ENCODE results near the gene ABCC9.
A peak's percentile ranks its signal among the peaks of the same experiment; 100 is the strongest.
"Not testable (repeated sequence)": the region's sequence is repeated elsewhere in the genome, so short reads cannot be mapped to it uniquely, and the experiment has no call there.

The ABCC9 gene

DNA sequence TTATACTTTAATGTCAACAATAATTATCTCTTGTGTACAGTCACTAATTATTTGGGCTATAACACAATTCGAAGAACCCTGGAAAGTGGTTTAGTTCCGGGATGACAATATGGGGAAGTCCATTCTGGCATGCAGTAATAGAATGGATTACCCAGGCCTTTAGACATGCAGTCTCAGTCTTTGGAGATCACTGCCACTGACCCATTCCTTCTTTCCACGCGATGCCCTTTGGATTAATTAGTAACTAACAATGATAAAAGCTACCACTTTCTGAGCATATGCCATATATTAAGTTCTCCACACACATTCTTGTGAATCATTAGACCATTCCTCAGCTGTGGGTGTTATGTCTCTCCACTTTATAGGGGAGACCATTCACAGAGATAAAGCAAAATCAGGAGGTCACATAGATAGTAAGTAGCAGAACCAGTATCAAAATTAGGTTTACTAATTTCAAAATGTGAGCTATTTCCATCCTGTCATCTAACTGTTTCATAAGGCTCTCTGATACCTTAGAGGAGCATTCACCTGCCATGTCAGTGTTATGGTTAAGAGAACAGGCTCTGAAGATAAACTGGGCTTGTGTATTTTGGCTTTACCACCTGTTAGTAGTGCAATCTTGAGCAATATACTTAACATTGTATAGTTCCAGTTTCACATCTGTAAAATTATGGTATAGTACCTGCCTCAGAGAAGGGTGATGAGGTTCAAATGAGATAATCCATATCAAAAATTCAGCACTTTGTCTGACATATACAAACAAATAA lies 139.5 kb downstream of the ABCC9 start:
- no peak overlapping the region for H3K4me3 Mint-ChIP-seq

DNA sequence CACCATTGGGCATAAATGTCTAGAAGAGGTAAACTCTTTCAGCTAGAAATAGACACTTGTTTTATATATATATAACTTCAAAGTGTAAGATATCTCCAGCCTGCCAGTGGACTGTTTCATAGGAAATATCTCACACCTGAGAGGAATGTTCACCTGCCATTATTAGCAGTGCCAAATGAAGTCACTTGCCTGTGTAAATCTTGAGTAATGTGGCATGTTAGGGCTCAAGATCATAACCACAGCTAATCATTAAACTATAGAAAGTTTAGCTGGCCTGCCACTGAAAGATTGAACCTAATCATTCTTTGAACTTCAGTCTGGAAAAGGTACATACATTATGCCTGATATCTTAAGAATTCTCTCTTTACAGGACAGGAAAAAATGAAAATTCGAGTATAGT lies 141.2 kb downstream of the ABCC9 start:
- H3K36me3 Mint-ChIP-seq = no peaks in the 10 kb centered on the region
- H3K27ac Mint-ChIP-seq = no peak overlapping the region
- no peaks in the 10 kb centered on the region for H3K9me3 Mint-ChIP-seq (ENCODE audit: low read depth)
- H3K4me1 Mint-ChIP-seq (ENCODE audit: low read depth) = no peaks in the 10 kb centered on the region
- H3K27me3 Mint-ChIP-seq = peaks cover 5% of the 10 kb centered on the region
- H3K4me3 Mint-ChIP-seq = no peak overlapping the region

More for the DNA sequence above, 139.5 kb downstream of the ABCC9 start:
- Mint-ChIP-seq H3K36me3 (no peaks in the 10 kb centered on the region), H3K27ac (no peak overlapping the region), H3K4me1 (ENCODE audit: low read depth) (no peaks in the 10 kb centered on the region), H3K27me3 (peaks cover 5% of the 10 kb centered on the region), H3K9me3 (ENCODE audit: low read depth) (no peaks in the 10 kb centered on the region)

DNA sequence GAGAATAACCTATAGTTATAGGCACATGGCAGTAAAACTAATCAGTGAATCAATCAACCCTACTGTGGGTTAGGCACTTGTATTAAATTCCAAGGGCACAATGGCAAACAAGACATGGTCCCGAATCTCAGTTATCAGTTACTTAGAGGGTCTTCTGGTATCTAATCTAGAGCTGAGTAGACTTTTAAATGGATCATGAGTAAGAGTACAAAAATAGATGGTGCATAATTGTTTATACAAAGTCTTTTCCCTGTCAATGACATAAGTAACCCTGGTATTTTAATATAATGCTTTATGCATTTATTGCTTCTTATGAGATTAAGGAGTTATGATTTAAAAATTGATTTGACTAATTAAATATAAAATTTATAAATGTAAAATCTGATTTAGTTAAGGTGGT lies 143.7 kb downstream of the ABCC9 start:
- Mint-ChIP-seq H3K27ac (no peak overlapping the region), H3K4me1 (ENCODE audit: low read depth) (no peaks in the 10 kb centered on the region), H3K36me3 (no peaks in the 10 kb centered on the region), H3K4me3 (no peak overlapping the region), H3K27me3 (peaks cover 10% of the 10 kb centered on the region), H3K9me3 (ENCODE audit: low read depth) (no peaks in the 10 kb centered on the region)

DNA sequence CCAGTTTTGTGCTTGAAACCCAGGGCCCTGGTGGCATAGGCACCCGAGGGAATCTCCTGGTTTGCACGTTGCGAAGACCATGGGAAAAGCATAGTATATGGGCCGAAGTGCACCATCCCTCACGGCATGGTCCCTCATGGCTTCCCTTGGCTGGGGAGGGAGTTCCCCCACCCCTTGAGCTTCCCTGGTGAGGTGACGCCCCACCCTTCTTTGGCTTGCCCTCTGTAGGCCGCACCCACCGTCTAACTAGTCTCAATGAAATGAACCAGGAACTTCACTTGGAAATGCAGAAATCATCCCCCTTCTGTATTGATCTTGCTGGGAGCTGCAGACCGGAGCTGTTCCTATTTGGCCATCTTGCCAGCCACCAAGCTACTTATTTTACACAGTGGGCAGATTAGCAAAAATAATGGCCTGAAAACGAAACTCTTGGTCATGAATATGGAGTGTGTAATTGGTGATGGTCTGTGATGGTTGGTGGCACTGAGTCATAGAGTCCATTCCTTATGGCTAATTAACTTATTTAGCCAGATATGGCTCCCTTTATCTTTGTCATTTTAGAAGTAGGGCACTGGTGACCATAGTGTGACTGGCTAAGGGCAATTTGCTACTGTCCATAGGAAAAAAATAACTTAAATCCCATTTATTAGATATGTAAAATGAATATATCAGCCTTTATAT lies 145.4 kb downstream of the ABCC9 start:
- Mint-ChIP-seq H3K27me3 (peaks cover 11% of the 10 kb centered on the region), H3K4me1 (ENCODE audit: low read depth) (no peaks in the 10 kb centered on the region), H3K4me3 (no peak overlapping the region), H3K36me3 (no peaks in the 10 kb centered on the region), H3K9me3 (ENCODE audit: low read depth) (no peaks in the 10 kb centered on the region), H3K27ac (no peak overlapping the region)

DNA sequence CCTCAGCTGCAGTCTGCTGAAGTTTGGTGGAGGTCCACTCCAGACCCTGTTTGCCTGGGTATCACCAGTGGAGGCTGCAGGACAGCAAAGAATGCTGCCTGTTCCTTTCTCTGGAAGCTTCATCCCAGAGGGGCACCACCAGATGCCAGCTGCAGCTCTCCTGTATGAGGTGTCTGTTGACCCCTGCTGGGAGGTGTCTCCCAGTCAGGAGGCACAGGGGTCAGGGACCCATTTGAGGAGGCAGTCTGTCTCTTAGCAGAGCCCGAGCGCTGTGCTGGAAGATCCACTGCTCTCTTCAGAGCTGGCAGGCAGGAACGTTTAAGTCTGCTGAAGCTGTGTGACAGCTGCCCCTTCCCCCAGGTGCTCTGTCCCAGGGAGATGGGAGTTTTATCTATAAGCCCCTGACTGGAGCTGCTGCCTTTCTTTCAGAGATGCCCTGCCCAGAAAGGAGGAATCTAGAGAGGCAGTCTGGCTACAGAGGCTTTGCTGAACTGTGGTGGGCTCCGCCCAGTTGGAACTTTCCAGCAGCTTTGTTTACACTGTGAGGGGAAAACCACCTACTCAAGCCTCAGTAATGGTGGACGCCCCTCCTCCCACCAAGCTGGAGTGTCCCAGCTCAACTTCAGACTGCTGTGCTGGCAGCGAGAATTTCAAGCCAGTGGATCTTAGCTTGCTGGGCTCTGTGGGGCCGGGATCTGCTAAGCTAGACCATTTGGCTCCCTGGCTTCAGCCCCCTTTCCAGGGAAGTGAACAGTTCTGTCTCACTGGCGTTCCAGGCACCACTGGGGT lies 146.2 kb downstream of the ABCC9 start:
- not testable (repeated sequence) for H3K27ac Mint-ChIP-seq; H3K4me3 Mint-ChIP-seq; H3K9me3 Mint-ChIP-seq (ENCODE audit: low read depth); H3K36me3 Mint-ChIP-seq; H3K4me1 Mint-ChIP-seq (ENCODE audit: low read depth)
- peaks cover 11% of the 10 kb centered on the region for H3K27me3 Mint-ChIP-seq

DNA sequence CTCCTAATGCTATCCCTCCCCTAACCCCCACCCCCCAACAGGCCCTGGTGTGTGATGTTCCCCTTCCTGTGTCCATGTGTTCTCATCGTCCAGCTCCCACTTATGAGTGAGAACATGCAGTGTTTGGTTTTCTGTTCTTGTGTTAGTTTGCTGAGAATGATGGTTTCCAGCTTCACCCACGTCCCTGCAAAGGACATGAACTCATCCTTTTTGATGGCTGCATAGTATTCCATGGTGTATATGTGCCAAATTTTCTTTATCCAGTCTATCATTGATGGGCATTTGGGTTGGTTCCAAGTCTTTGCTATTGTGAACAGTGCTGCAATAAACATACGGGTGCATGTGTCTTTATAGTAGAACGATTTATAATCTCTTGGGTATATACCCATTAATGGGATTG lies 151.5 kb downstream of the ABCC9 start:
- not testable (repeated sequence) for H3K4me3 Mint-ChIP-seq; H3K4me1 Mint-ChIP-seq (ENCODE audit: low read depth); H3K36me3 Mint-ChIP-seq; H3K27ac Mint-ChIP-seq; H3K9me3 Mint-ChIP-seq (ENCODE audit: low read depth)
- H3K27me3 Mint-ChIP-seq = peaks cover 13% of the 10 kb centered on the region

DNA sequence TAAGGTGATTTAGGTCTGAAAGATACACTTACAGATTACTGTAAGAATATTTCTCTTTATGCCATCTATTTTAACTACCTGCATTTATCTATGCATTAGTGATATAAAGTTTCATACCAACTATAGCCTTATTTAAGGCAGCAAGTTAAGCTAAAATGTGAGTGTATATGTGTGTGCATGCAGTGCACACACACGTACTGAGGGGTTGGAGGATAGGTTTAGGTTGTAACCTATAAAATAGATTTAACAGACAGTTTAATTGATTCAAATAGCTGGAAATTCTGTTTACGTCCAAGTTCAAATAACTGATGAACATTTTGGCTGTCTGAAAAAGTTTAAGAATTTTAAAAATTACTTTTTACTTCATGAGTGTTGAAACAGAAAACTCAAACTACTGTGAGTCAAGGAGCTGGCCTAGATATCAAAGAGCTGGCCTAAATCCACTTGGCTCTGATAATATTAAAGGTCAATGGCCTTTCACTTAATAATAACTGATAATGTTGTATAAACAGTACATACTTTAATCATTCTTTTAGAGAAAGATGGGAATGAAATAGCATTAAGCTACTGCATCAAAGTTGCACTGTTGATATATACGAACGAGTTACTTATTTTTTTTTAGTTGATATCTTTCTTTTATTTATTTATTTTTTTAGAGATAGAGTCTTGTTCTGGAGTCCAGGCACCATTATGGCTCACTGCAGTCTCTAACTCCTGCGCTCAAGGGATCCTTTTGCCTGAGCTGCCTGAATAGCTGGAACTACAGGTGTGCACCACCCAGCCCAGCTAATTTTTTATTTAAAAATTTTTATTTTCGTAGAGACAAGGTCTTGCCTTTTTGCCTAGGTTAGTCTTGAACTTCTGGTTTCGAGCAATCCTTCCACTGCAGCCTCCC lies 152.9 kb downstream of the ABCC9 start:
- H3K4me1 Mint-ChIP-seq (ENCODE audit: low read depth) = no peaks in the 10 kb centered on the region
- no peak overlapping the region for H3K4me3 Mint-ChIP-seq
- peaks cover 1% of the 10 kb centered on the region for H3K9me3 Mint-ChIP-seq (ENCODE audit: low read depth)
- H3K27me3 Mint-ChIP-seq = peaks cover 9% of the 10 kb centered on the region
- H3K36me3 Mint-ChIP-seq = no peaks in the 10 kb centered on the region
- H3K27ac Mint-ChIP-seq = no peak overlapping the region

DNA sequence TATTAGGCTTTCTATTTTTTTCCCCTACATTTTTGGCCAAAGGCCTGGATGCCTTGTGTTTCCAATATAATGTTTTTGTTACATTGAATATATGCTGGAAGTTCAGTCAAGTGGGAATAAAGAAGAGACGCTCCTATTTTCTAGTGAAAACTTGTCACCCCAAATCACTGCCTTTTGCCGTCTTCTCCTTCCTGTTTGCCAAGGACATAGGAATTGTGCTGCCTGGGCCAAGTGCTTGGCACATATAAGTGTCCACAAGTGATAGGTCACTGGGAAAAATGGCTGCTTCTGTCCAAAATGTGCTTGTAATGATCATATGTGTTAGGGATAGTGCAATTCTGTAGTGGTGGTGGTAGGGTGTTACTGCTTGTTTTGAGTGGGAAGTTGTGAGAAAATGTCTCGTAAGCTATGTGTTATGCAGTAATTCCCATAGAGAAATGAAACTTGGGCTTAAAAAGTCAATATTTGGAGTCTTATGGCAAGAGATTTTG lies 155.1 kb downstream of the ABCC9 start:
- H3K4me3 Mint-ChIP-seq = no peak overlapping the region
- H3K27me3 Mint-ChIP-seq = peaks cover 7% of the 10 kb centered on the region
- H3K36me3 Mint-ChIP-seq = no peaks in the 10 kb centered on the region
- H3K27ac Mint-ChIP-seq = no peak overlapping the region
- H3K9me3 Mint-ChIP-seq (ENCODE audit: low read depth) = peaks cover 4% of the 10 kb centered on the region
- no peaks in the 10 kb centered on the region for H3K4me1 Mint-ChIP-seq (ENCODE audit: low read depth)

DNA sequence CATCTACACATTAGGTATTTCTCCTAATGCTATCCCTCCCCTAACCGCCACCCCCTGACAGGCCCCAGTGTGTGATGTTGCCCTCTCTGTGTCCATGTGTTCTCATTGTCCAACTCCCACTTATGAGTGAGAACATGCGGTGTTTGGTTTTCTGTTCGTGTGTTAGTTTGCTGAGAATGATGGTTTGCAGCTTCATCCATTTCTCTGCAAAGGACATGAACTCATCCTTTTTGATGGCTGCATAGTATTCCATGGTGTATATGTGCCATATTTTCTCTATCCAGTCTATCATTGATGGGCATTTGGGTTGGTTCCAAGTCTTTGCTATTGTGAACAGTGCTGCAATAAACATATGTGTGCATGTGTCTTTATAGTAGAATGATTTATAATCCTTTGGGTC lies 158.5 kb downstream of the ABCC9 start:
- H3K9me3 Mint-ChIP-seq (ENCODE audit: low read depth); H3K4me1 Mint-ChIP-seq (ENCODE audit: low read depth); H3K4me3 Mint-ChIP-seq; H3K36me3 Mint-ChIP-seq; H3K27ac Mint-ChIP-seq: not testable (repeated sequence)
- peaks cover 14% of the 10 kb centered on the region for H3K27me3 Mint-ChIP-seq

DNA sequence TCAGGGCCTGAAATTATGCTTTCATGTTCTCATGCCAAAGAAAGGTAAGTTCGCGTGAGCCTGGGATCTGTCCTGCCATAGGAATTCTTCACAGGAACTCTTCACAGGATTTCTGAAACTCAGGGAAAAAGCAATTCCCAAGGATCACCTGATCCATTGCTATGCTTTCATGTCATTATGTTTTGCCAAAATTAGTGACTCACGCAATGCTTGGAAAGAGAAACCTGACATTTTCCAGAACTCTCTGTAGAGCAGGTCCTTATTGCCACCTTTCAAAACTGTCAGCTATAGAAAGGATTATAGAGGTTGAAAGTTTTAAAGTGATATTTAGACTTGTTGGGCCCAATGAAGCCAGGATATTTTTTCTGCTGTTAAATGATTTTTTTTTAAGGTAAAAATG lies 160.4 kb downstream of the ABCC9 start:
- peaks cover 20% of the 10 kb centered on the region for H3K27me3 Mint-ChIP-seq
- peaks cover 4% of the 10 kb centered on the region for H3K9me3 Mint-ChIP-seq (ENCODE audit: low read depth)
- H3K27ac Mint-ChIP-seq = no peak overlapping the region
- H3K4me3 Mint-ChIP-seq = no peak overlapping the region
- no peaks in the 10 kb centered on the region for H3K36me3 Mint-ChIP-seq
- no peaks in the 10 kb centered on the region for H3K4me1 Mint-ChIP-seq (ENCODE audit: low read depth)

DNA sequence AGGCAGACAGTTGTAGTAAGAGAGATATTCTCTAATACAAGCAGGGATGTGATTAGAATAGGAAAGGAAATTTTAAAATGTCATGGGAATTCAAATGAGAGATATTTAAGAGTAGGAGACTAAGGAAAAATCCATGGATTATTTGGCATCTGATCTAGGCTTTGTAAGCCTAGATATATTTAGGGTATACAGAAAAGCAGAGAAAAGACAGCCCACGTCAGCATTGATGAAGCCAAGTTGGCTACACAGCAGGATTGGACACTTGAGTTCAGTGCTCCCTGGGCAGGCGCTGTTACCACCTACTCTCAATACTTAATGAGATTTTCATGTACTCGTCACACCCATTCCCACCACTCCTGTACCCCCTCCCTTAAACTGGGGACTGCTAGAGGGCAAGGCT lies 165.1 kb downstream of the ABCC9 start:
- H3K27ac Mint-ChIP-seq = no peak overlapping the region
- no peaks in the 10 kb centered on the region for H3K36me3 Mint-ChIP-seq
- H3K4me3 Mint-ChIP-seq = no peak overlapping the region
- H3K4me1 Mint-ChIP-seq (ENCODE audit: low read depth) = peaks cover 14% of the 10 kb centered on the region
- peaks cover 36% of the 10 kb centered on the region for H3K27me3 Mint-ChIP-seq
- no peaks in the 10 kb centered on the region for H3K9me3 Mint-ChIP-seq (ENCODE audit: low read depth)

DNA sequence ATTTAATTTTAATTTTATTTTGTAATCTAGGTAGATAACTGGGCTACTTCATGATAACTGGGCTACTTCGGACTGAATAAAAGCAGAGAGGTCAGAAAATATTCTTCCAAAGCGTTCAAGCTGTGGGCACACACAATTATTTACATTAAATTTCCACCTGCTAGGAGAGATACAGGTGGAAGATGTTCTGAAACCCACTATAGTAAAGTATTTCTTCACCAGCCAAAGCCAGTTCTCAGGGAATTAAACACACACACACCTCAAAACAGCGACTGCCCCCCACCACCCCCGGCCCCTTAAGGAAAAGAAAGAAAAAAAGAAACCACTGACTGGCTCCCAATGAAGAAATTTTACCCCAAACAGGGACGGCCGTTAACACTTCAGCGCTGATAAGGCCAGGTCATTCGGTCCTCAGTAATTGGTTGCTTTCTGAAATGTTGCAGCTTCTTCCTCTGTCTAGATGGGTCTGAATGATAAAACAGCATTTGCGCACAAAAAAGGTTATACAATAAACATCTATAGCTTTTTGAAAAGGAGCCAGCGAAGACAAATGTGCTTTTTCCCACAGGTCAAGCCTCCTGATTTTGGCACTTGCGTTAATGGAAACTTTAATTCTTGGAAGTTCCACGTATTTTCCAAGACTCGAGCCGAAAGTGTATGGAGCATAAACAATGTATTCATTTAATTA lies 165.9 kb downstream of the ABCC9 start:
- Mint-ChIP-seq H3K27me3 (peaks cover 37% of the 10 kb centered on the region), H3K4me3 (peak overlapping the region; percentile 70), H3K9me3 (ENCODE audit: low read depth) (no peaks in the 10 kb centered on the region), H3K4me1 (ENCODE audit: low read depth) (peaks cover 14% of the 10 kb centered on the region), H3K27ac (no peak overlapping the region), H3K36me3 (no peaks in the 10 kb centered on the region)

DNA sequence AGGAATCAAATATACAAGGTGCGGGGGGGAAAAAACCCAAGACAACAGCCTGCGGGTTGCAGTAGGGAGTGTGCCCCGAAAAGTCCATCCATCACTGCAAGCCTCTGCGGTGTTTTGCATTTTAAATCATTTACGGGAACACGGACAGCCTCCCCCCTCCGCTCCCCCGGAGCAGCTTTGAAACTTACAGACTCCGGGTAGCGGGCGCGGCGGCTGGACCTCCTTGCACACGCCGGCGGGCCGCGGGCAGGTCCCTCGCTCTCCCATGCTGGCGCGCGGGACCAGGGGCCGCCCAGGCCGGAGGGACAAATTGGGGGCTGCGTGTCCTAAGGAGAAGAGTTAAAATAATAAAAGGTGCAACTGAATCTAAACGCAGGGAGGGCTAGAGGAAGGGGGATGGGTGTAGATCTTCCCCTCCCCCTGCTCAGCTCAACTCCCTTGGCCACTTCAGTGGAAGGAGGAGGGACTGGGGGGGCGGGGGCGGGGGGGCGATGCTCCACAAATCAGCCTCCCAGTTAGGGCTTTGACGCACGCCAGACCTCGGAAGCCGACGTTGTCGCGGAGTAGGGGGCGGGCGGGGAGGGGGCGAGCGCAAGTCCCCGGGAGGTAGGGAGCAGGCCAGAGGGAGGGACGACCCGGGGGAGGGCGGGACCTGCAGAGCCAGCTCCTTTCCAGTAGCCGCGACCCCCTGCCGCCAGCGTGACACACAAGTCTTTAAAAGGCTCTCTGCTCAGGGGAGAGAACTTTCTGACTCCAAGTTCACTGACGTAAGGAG lies 166.7 kb downstream of the ABCC9 start, which contains the start of gene KCNJ8:
KCNJ8 (minus strand) TSS at position 349 of the 775 bp plus-strand sequence. CDS start 1,090 bp downstream, outside the sequence.
- peak within 1 kb of the TSS; percentile 70 for H3K4me3 Mint-ChIP-seq

More for the DNA sequence above, 166.7 kb downstream of the ABCC9 start, which contains the start of gene KCNJ8:
- Mint-ChIP-seq H3K4me1 (ENCODE audit: low read depth) (peaks cover 14% of the 10 kb centered on the region), H3K27ac (no peak within 1 kb of the TSS), H3K36me3 (no peaks in the 10 kb centered on the region), H3K27me3 (peaks cover 37% of the 10 kb centered on the region), H3K9me3 (ENCODE audit: low read depth) (no peaks in the 10 kb centered on the region)
